GM19467 (cell line): ENCODE data around the gene OTOS.

Experiments
- ATAC-seq: cut with Tn5 transposase; IDR thresholded peaks from one replicate; pipeline ENCODE4 v1.9.1; 2021; ENCODE audit warnings: mild to moderate bottlenecking, moderate library complexity; ENCODE audit not compliant: unreplicated experiment

Gene OTOS

DNA sequence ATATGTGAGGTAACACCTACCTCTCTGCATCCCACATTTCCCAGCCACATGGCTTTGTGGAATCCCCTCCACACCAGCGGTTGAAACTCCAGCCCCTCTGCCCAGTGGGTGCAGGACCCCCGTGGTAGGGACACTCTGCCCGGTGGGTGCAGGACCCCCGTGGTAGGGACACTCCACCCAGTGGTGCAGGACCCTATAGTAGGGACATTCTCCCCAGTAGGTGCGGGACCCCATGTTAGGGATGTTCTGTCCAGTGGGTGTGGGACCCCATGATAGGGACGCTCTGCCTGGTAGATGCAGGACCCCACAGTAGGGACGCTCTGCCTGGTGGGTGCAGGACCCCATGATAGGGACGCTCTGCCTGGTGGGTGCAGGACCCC is 15.8 kb downstream of the OTOS start:
- no peak for ATAC-seq

DNA sequence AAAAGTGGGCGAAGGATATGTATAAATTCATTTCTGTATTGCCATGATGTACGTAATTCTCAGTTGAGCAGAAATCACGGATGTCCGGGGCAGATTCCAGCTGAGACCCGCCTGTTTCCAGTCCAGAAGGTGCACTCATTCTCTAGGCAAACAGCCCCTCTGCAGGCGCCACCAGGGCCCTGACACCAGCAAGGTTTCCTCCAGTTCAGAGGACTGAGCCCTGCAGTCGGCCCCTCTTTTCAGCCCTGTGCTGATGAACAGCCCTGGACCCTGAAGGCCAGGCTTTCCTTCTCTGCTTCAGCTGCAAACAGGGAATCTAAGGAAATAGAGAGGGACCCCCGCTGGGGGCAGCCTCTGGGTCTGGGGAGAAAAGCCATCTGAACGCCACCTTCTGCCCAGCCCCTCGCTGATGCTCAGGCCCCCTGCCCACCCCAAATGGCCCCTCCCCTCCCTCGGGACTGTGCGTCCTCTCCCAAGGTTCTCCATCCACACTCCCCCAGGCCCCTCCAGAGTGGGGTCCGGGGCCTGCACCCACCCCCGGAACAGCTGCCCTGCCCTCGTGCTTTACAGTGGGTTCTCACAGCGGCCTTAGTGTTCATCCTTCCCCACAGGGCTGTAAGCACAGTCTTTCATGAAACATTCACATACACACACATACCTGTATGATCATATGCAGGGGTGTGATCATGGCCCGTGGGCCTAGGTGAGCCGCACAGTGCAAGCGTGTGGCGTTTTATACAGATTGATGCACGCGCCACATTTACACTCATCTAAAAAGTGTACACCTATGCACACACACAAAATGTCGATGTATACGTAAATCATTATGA is 16.4 kb downstream of the OTOS start:
- ATAC-seq: no peak

DNA sequence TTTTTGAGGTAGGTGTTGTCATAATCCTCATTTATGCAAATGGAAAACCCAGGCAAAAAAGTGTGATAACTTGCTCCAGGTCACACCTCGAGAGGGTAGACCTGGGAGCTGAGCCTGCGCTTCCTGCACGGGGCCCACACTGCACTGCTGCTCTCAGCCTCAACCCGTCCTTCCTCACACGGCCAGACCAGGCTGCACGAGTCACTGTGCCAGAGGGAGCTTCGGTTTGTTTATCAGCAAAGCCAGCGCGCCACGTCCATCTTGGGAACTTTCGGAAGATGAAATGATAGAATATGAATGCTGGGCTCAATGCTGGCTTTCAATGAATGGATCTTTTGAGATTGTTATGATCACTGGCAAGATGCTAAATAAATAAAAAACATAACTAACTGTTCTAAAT is 18.8 kb downstream of the OTOS start:
- no peak for ATAC-seq

DNA sequence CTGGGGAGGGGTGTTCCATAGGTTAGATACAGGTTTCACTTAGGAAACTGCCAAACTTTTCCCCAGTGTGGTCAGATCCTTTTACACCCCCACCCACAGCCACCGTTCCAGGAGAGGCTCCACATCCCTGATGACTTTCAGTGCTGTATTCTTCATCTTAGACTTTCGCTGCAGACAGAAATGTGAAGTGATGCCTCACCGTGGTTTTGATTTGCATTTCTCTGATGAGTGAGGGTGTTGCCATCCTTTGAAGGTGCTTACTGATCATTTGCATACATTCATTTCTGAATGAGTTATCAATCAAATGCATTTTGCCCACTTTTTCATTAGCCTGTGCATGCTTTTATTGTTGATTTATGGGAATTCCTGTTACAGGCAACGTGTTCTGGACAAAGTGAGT is 19.3 kb downstream of the OTOS start:
- ATAC-seq: no peak

- no peak for ATAC-seq
Observed at GRCh38 chr2:240114233-240114632, 26.2 kb downstream of the OTOS start.

- ATAC-seq: no peak
Observed at GRCh38 chr2:240112914-240113690, 27.4 kb downstream of the OTOS start.

DNA sequence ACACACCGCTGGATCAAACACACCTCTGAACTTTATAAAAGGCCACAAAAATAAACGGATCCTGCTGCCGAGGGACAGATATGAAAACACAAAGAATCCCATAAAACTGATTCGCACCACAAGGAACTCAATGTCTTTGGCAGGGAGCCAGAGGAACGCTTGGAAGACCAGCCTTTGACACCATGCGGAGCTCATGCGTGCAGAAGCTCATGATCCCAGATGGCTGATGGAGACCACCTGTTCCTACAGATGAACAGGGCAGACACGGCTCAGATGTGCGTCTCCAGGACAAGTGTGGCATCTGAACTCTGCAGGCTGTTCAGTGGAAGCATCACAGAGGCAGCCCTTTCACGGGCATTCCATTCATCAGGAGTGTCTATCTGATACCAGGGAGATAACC is 29.2 kb downstream of the OTOS start:
- ATAC-seq: no peak

DNA sequence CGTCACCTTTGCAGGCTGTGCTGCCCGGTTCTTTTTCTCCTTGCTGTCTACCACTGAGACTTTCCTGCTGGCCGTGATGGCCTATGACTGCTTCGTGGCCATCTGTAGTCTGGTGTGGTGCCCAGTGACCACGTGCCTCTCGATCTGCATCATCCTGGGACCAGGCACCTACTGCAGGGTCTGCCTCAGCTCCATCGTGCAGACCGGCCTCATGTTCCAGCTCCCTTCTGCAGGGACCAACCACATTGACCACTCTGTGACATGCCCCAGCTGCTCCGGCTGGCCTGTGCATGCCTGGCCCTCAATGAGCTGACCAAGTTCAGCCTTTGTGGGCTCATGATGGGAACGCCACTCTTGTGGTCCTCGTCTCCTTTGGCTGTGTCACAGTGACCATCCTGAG is 31.1 kb downstream of the OTOS start:
- no peak for ATAC-seq

DNA sequence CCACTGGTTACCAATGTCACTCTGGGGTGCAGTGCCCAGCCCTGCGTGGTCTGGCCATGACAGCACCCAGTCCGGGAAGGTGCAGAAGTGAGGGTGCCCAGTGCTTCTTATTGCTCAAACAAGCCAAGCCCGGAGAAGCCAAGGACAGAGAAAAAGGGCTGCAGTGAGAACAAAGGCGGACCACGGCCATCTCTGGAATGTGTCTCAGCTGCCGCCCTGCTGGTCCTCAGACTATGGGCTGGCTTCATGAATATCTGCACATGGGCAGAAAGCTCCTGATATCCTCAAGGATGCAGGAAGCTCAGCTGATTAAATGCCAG is 33.0 kb downstream of the OTOS start:
- ATAC-seq: no peak

GRCh38 chr2:240106765-240107476 is 33.5 kb downstream of the OTOS start:
- ATAC-seq: no peak

- no peak for ATAC-seq
Observed at GRCh38 chr2:240105982-240106381, 34.5 kb downstream of the OTOS start.

- no peak for ATAC-seq
Observed at GRCh38 chr2:240103136-240103535, 37.3 kb downstream of the OTOS start.

GRCh38 chr2:240098349-240098748 is 42.1 kb downstream of the OTOS start:
- no peak for ATAC-seq

DNA sequence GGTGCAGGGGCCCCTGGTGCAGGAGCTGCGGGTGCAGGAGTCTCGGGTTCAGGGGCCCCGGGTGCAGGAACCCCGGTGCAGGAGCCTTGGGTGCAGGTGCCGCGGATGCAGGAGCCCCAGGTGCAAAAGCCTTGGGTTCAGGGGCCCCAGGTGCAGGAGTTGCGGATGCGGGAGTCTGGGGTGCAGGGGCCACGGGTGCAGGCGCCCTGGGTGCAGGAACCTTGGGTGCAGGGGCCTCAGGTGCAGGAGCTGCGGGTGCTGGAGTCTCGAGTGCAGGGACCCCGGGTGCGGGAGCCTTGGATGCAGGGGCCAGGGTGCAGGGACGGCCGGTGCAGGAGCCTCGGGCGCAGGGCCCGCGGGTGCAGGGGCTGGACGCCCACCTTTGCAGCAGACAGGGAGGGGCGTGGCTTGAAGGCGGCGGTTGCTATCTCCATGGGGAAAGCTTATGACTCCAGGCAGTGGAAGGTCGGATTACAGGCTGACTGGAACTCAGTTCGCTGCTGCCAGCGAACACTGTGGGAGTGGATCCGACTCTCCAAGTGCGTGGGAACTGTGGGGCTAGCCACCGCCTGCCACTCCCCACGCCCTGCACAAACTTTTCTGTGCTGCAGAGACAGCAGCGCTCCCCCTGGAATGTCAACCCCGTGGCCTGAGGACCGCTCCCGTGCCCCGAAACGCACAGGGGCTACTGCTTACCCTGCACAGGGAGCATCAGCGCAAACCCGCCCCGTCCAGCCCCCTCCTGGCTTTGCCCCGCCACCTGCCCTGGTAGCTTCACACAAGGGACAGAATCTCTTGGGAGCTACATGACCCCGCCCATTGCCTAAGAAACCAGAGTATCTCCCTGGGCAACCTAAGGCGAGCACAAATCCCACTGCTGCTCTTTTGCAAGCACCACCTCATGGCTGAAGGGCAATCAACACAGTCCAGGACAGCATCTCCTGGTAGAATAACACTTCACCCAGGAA is 44.6 kb downstream of the OTOS start:
- ATAC-seq: no peak

GRCh38 chr2:240089306-240089705 is 51.2 kb downstream of the OTOS start:
- ATAC-seq: no peak
